Measurements from ENCODE around the gene CATSPERZ. TPM values are rescaled to one million over a fixed set of nuclear protein-coding genes. Genes with fewer than 3 reads are reported as not detected.

CATSPERZ gene
- total RNA-seq, 4 donors from 2014 or later, result 0.80 TPM; not detected in 3

DNA sequence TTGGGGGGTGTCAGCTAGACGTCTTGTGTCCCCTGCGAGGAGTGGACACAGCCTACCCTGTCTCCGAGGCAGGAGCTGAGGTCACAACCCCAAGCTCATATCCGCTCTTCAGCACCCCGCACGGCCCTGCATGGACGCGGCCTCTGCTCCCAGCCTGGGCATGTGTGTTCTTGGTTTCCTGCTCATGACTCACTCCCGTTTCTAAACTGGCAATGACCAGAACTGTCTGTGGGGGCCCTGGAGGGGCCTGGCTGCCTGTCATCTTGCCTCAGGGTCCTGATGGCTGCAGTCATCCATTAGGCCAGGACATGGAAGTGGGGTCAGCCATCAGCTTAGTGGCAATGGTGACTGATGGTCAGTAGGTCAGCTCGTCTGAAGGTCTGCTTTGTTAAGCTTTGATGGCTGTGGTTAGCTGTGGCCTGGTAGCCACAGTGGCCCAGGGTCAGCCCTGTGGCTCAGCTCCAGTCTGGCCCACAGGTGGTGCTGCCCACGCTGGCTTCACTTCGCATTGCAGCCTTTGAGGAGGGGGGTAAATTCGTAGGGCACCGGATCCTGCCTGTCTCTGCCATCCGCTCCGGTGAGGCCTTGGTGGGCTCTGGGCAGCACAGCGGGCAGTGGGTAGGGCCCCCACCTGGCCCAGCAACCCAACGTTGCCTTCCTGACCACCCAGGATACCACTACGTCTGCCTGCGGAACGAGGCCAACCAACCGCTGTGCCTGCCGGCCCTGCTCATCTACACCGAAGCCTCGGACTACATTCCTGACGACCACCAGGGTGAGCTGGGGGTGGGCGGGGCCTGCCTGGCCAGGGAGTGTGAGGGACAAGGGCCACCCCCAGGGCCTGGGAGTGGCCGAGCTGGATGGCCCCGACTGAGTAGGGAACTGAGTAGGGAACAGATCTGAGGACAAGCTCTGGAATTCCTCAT is 36.9 kb upstream of the CATSPERZ start:
- H3K36me3 ChIP-seq, result peaks cover 32 to 89% (median 87%) of the 10 kb centered on the region in 4 donors

DNA sequence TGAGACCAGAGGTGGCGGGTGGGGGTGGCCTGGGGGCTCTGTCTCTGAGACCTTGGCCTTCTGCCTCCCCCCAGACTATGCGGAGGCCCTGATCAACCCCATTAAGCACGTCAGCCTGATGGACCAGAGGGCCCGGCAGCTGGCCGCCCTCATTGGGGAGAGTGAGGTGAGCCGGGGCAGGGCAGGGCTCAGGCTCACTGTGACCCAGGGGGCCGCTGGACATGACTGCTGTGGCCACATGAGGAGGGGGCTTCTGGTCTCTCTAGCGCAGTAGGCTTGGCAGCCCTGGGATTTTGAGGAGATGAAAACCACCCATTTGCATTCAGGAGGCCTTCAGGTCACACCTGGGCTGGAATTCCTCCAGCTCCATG is 36.2 kb upstream of the CATSPERZ start:
- Histone ChIP-seq H3K4me1 (peaks cover 20 to 21% (median 21%) of the 10 kb centered on the region in 4 donors), H3K4me3 (no peak overlapping the region), H3K36me3 (peaks cover 27 to 82% (median 81%) of the 10 kb centered on the region in 4 donors), H3K9me3 (no peaks in the 10 kb centered on the region), H3K27ac (replicated peaks in 1 of 4) (no peak overlapping the region), H3K27me3 (no peaks in the 10 kb centered on the region)
- no peak for TF ChIP-seq POLR2A (IDR thresholded peaks at IDR 0.05; ENCODE audit: low read depth)
- no peak for TF ChIP-seq POLR2AphosphoS5 (IDR thresholded peaks at IDR 0.05)
- TF ChIP-seq CTCF (IDR thresholded peaks at IDR 0.05), result no peak
- TF ChIP-seq EP300 (IDR thresholded peaks at IDR 0.05), result no peak
- WGBS, result 83% methylated on average over 3 of the region's 8 CpGs
- DNase-seq (ENCODE audit: extremely low spot score), result no peak
- intact Hi-C loops (cut with DNase I), result no loop called here

More for the DNA sequence above, 36.9 kb upstream of the CATSPERZ start:
- WGBS, result 61% methylated on average over 6 of the region's 29 CpGs
- intact Hi-C loops (cut with DNase I), result no loop called here
- H3K4me3 ChIP-seq, result no peak overlapping the region
- no peak overlapping the region for H3K27ac ChIP-seq (replicated peaks in 1 of 4)
- TF ChIP-seq POLR2A (IDR thresholded peaks at IDR 0.05; ENCODE audit: low read depth), result no peak
- H3K27me3 ChIP-seq, result no peaks in the 10 kb centered on the region
- no peaks in the 10 kb centered on the region for H3K9me3 ChIP-seq
- DNase-seq (ENCODE audit: extremely low spot score), result no peak
- H3K4me1 ChIP-seq, result peaks cover 14 to 15% (median 14%) of the 10 kb centered on the region in 4 donors

GRCh38 chr11:64264371-64264852 is 35.7 kb upstream of the CATSPERZ start:
- no peak for DNase-seq (ENCODE audit: extremely low spot score)
- peaks cover 22 to 24% (median 23%) of the 10 kb centered on the region in 4 donors for H3K4me1 ChIP-seq
- H3K27ac ChIP-seq (replicated peaks in 1 of 4), result no peak overlapping the region
- H3K36me3 ChIP-seq, result peaks cover 25 to 77% (median 76%) of the 10 kb centered on the region in 4 donors
- no peaks in the 10 kb centered on the region for H3K27me3 ChIP-seq
- no peak overlapping the region for H3K4me3 ChIP-seq
- WGBS, result 87% methylated on average over 10 of the region's 10 CpGs
- intact Hi-C loops (cut with DNase I), result no loop called here
- TF ChIP-seq CTCF (IDR thresholded peaks at IDR 0.05) (no peak), EP300 (IDR thresholded peaks at IDR 0.05) (no peak), POLR2AphosphoS5 (IDR thresholded peaks at IDR 0.05) (no peak), POLR2A (IDR thresholded peaks at IDR 0.05; ENCODE audit: low read depth) (no peak)
- no peaks in the 10 kb centered on the region for H3K9me3 ChIP-seq

- H3K27me3 ChIP-seq, result no peaks in the 10 kb centered on the region
- intact Hi-C loops (cut with DNase I), result loop anchor here (5.0 kb wide), 1 partner anchor 37 kb away; the partner anchor contains the start of gene CATSPERZ
- 95% methylated on average over 20 of the region's 35 CpGs for WGBS
- H3K9me3 ChIP-seq, result no peaks in the 10 kb centered on the region
- H3K4me3 ChIP-seq, result no peak overlapping the region
- no peak for DNase-seq (ENCODE audit: extremely low spot score)
- H3K4me1 ChIP-seq, result peaks cover 22 to 24% (median 23%) of the 10 kb centered on the region in 4 donors
- TF ChIP-seq EP300 (IDR thresholded peaks at IDR 0.05), result no peak
- no peak for TF ChIP-seq POLR2A (IDR thresholded peaks at IDR 0.05; ENCODE audit: low read depth)
- TF ChIP-seq POLR2AphosphoS5 (IDR thresholded peaks at IDR 0.05), result no peak
- no peak for TF ChIP-seq CTCF (IDR thresholded peaks at IDR 0.05)
- H3K27ac ChIP-seq (replicated peaks in 1 of 4), result no peak overlapping the region
- H3K36me3 ChIP-seq, result peaks cover 25 to 67% (median 66%) of the 10 kb centered on the region in 4 donors
Observed at GRCh38 chr11:64265176-64266160, 34.7 kb upstream of the CATSPERZ start.

Data from esophagus muscularis mucosa (tissue), 4 donors.